Right atrium auricular region (tissue), 2 donors: Measurements from ENCODE around the gene HIGD1C. TPM values are rescaled to one million over a fixed set of nuclear protein-coding genes. Genes with fewer than 3 reads are reported as not detected.
A peak's percentile ranks its signal among the peaks of the same experiment; 100 is the strongest.

Experiments used
- DNase-seq: peaks from one replicate; pipeline ENCODE4 v3.0.0-alpha.2; 2019; ENCODE audit warnings: low spot score
- H3K27ac ChIP-seq, 2 donors: fragments of 200-600 bp; sonication (generic); 1 replicate in 1 of 2; 2 replicates in 1 of 2; pipeline ENCODE4 v1.5.1; 2016 to 2019
- H3K27me3 ChIP-seq, 2 donors: fragments of 200-600 bp; sonication (generic); one replicate each; pipeline versions ENCODE4 v1.5.1 to v1.6.0; 2017 to 2019
- H3K36me3 ChIP-seq: fragments of 200-600 bp; sonication (generic); one replicate; pipeline ENCODE4 v1.5.1; 2016
- H3K4me1 ChIP-seq, 2 donors: fragments of 200-600 bp; sonication (generic); one replicate each; pipeline versions ENCODE4 v1.5.1 to v1.6.0; 2017 to 2019
- H3K4me3 ChIP-seq, 2 donors: fragments of 200-600 bp; sonication (generic); 1 replicate in 1 of 2; 2 replicates in 1 of 2; pipeline ENCODE4 v1.5.1; 2017 to 2019; ENCODE audit warnings: mild to moderate bottlenecking in 1 of 2, moderate library complexity in 1 of 2
- H3K9me3 ChIP-seq, 2 donors: fragments of 200-600 bp; sonication (generic); one replicate each; pipeline ENCODE4 v1.5.1; 2019
- total RNA-seq, 2 donors: library from RNA; depleted of rRNA; stranded (reverse); fragments of >200 nt; gene quantifications; one replicate each; pipeline ENCODE4 v1.1.0, GENCODE V29; 2016
- TF ChIP-seq, protein P1 (sequence below), 2 donors: fragments of 200-600 bp; sonication (generic); IDR thresholded peaks; one replicate each; pipeline ENCODE4 v1.5.1; 2019; ENCODE audit warnings: antibody characterized with exemption in 2 of 2

The HIGD1C gene
- total RNA-seq, 2 donors from 2014 or later = not detected

DNA sequence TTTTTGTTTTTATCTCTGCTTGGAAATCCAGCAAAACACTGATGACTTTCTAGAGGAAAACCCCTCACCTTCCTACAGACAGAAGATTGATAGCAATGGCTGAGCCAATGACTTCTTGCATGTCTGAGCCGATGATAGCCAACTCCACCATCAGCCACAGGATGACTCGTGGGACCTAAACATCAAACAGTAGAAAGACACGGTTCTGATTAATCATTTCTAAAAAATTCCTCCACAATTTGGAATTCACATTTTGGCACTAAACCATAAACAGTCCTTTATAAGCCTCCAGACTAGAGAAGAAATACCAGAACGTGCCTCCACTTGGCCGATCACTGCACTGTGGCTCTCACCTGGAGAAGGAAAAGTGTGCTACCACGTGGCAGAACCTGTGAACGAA lies 47.9 kb downstream of the HIGD1C start:
- H3K36me3 ChIP-seq = peaks cover 67% of the 10 kb centered on the region

DNA sequence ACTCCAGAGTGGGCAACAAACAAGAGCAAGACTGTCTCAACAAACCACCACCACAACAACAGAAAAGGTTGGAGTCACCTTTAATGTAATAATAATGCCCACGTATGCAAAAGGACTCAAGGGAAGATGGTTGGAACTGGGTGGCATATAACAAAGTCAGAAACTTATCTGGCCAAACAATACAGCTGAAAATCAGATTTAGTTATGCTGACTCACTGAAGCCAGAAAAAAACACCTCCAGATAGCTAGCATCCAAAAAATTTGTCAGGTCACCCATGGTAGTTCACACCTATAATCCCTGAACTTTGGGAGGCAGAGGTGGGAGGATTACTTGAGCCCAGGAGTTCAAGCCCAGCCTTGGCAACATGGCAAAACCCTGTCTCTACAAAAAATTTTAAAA lies 49.5 kb downstream of the HIGD1C start:
- DNase-seq = no peak
- no peak overlapping the region for H3K27ac ChIP-seq
- no peaks in the 10 kb centered on the region for H3K9me3 ChIP-seq
- peaks cover 0 to 12% of the 10 kb centered on the region in 2 donors for H3K4me1 ChIP-seq
- peaks cover 57% of the 10 kb centered on the region for H3K36me3 ChIP-seq
- TF ChIP-seq, protein P1, sequence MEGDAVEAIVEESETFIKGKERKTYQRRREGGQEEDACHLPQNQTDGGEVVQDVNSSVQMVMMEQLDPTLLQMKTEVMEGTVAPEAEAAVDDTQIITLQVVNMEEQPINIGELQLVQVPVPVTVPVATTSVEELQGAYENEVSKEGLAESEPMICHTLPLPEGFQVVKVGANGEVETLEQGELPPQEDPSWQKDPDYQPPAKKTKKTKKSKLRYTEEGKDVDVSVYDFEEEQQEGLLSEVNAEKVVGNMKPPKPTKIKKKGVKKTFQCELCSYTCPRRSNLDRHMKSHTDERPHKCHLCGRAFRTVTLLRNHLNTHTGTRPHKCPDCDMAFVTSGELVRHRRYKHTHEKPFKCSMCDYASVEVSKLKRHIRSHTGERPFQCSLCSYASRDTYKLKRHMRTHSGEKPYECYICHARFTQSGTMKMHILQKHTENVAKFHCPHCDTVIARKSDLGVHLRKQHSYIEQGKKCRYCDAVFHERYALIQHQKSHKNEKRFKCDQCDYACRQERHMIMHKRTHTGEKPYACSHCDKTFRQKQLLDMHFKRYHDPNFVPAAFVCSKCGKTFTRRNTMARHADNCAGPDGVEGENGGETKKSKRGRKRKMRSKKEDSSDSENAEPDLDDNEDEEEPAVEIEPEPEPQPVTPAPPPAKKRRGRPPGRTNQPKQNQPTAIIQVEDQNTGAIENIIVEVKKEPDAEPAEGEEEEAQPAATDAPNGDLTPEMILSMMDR (IDR thresholded peaks at IDR 0.05) = no peak
- no peak overlapping the region for H3K4me3 ChIP-seq
- no peaks in the 10 kb centered on the region for H3K27me3 ChIP-seq

More for the DNA sequence above, 47.9 kb downstream of the HIGD1C start:
- Histone ChIP-seq H3K4me1 (peaks cover 0 to 10% of the 10 kb centered on the region in 2 donors), H3K4me3 (no peak overlapping the region), H3K9me3 (no peaks in the 10 kb centered on the region), H3K27ac (no peak overlapping the region), H3K27me3 (no peaks in the 10 kb centered on the region)
- DNase-seq = no peak
- TF ChIP-seq, protein P1 (IDR thresholded peaks at IDR 0.05) = no peak

DNA sequence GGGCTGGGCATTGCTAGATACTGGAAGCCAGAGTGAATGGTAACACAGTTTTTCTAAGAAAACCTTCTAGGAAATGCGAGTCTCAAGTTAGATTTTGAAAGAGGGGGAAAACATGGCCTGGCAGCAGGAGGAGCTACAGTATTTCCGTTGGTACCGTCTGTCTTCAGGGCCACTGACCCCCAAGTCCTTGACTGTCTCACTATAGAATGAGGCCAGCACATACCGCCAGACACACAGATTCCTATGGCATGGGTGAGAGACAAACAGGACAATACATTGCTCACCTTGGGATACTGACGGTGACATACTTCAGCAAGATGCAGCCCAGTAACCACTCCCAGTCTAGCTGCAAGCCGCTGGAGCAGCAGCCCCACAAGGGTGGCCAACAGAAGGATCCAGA lies 52.2 kb downstream of the HIGD1C start:
- Histone ChIP-seq H3K4me3 (no peak overlapping the region), H3K27ac (peak overlapping the region in 1 of 2 donors; percentile 3), H3K27me3 (no peaks in the 10 kb centered on the region), H3K36me3 (peaks cover 50% of the 10 kb centered on the region), H3K9me3 (no peaks in the 10 kb centered on the region), H3K4me1 (peaks cover 0 to 15% of the 10 kb centered on the region in 2 donors)
- DNase-seq = no peak
- TF ChIP-seq, protein P1 (IDR thresholded peaks at IDR 0.05) = peak in 1 of 2 donors; percentile 26

DNA sequence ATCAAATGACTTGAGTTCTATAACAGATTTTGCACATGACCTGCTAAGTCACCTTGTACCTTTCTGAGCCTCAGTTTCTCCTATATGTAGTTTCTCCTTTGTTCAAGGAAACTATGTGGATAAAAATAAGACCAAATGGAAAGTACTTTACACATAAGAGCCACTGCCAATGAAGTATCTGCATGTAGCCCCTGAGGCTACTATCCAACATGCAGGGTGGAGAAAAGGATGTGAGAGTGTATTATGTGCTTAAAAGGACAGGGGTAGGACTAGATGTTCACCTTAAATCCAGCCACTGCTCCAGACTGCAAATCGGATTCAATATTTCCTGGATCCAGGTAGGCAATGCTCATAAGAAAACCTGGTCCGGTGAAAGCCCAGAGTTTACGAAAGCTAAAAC lies 52.7 kb downstream of the HIGD1C start:
- H3K4me3 ChIP-seq = no peak overlapping the region
- peaks cover 0 to 20% of the 10 kb centered on the region in 2 donors for H3K4me1 ChIP-seq
- peak overlapping the region in 1 of 2 donors; percentile 3 for H3K27ac ChIP-seq
- DNase-seq = no peak
- no peaks in the 10 kb centered on the region for H3K27me3 ChIP-seq
- TF ChIP-seq, protein P1 (IDR thresholded peaks at IDR 0.05) = no peak
- peaks cover 47% of the 10 kb centered on the region for H3K36me3 ChIP-seq
- no peaks in the 10 kb centered on the region for H3K9me3 ChIP-seq

DNA sequence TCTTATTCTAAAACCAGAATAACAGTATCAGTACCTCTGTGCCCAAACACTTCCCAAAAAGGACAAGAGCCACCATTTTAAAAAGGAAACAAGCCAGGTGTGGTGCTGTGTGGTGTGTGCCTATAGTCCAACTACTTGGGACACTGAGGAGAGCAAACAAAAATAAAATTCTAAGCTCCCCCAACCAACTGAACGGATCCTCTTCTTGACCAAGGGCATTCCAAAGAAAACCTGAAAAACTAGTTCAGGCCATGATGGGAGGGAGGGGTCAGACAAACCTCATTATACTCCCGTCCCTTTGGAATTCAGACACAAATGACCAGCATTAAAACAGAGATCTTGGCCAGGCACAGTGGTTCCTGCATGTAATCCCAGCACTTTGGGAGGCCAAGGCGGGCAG lies 53.3 kb downstream of the HIGD1C start:
- H3K27ac ChIP-seq = no peak overlapping the region
- peaks cover 41% of the 10 kb centered on the region for H3K36me3 ChIP-seq
- H3K4me3 ChIP-seq = no peak overlapping the region
- no peak for DNase-seq
- TF ChIP-seq, protein P1 (IDR thresholded peaks at IDR 0.05) = no peak
- no peaks in the 10 kb centered on the region for H3K27me3 ChIP-seq
- no peaks in the 10 kb centered on the region for H3K9me3 ChIP-seq
- peaks cover 0 to 20% of the 10 kb centered on the region in 2 donors for H3K4me1 ChIP-seq
